Sigmoid colon (tissue), 7 donors: ENCODE results near the gene ENDOG. TPM values are rescaled to one million over a fixed set of nuclear protein-coding genes. Genes with fewer than 3 reads are reported as not detected.

ENCODE experiments used
- DNase-seq: peaks from one replicate; pipeline ENCODE4 v3.0.0-alpha.2; 2019
- H3K27ac ChIP-seq, 4 donors: fragments of 200-600 bp; sonication (generic); one replicate each; pipeline ENCODE4 v1.5.1; 2016 to 2019; ENCODE audit warnings: mild to moderate bottlenecking in 1 of 4
- H3K27me3 ChIP-seq, 3 donors: fragments of 200-600 bp; sonication (generic); one replicate each; pipeline ENCODE4 v1.5.1; 2019; ENCODE audit warnings: mild to moderate bottlenecking in 1 of 3
- H3K36me3 ChIP-seq, 4 donors: fragments of 200-600 bp; sonication (generic); one replicate each; pipeline ENCODE4 v1.5.1; 2016 to 2019
- H3K4me1 ChIP-seq, 4 donors: fragments of 200-600 bp; sonication (generic); one replicate each; pipeline ENCODE4 v1.5.1; 2017 to 2019
- H3K4me3 ChIP-seq, 4 donors: fragments of 200-600 bp; sonication (generic); one replicate each; pipeline ENCODE4 v1.5.1; 2017 to 2019; ENCODE audit warnings: mild to moderate bottlenecking in 2 of 4, moderate library complexity in 1 of 4
- H3K9me3 ChIP-seq, 4 donors: fragments of 200-600 bp in 3 of 4; sonication (generic) in 3 of 4; one replicate each; pipeline versions ENCODE4 v1.5.1 to v1.6.1; 2013 to 2019
- CTCF ChIP-seq, 4 experiments: fragments of 450-650 bp in 3 of 4; fragments of 200-600 bp in 1 of 4; IDR thresholded peaks; one replicate each; pipeline ENCODE4 v1.5.1; 2016 to 2019; ENCODE audit warnings: antibody characterized with exemption in 4 of 4, mild to moderate bottlenecking in 3 of 4, moderate library complexity in 2 of 4
- EP300 ChIP-seq, 4 donors: sonication (generic); formaldehyde crosslinking; IDR thresholded peaks; one replicate each; pipeline ENCODE4 v1.6.1; 2017; ENCODE audit warnings: antibody characterized with exemption in 4 of 4
- POLR2A ChIP-seq, 2 donors: fragments of 450-650 bp; IDR thresholded peaks; one replicate each; pipeline ENCODE4 v1.6.1; 2016; ENCODE audit warnings: antibody characterized with exemption in 2 of 2, mild to moderate bottlenecking in 2 of 2, moderate library complexity in 2 of 2
- POLR2AphosphoS5 ChIP-seq, 4 donors: sonication (generic); formaldehyde crosslinking; IDR thresholded peaks; one replicate each; pipeline ENCODE4 v1.6.1; 2017; ENCODE audit warnings: antibody characterized with exemption in 4 of 4
- WGBS, 2 donors: extraction: QIAGEN DNeasy Blood & Tissue Kit; methylation state at CpG; one replicate each; pipeline ENCODE4 v1.1.7; 2013; 5-methylcytosine and 5-hydroxymethylcytosine counted together
- intact Hi-C: fragments of 100-400 bp; cut with DNase I; formaldehyde crosslinking; loops from one replicate; pipeline ENCODE4 v1.15.1; 2023
- polyA plus RNA-seq, 3 donors: library from polyadenylated mRNA; stranded (reverse); fragments of 200-250 nt; gene quantifications; one replicate each; pipeline ENCODE4 v1.2.3, GENCODE V29; 2013
- total RNA-seq, 4 donors: library from RNA; depleted of rRNA; stranded (reverse); fragments of >200 nt; gene quantifications; one replicate each; pipeline ENCODE4 v1.1.0, GENCODE V29; 2016
- donor health status: healthy with polysubstance abuse.
- donor health status: Bipolar disorder and iron deficiency.
- donor health status: healthy.

The ENDOG gene
- total and polyA plus RNA-seq, 7 donors, result 5.9 to 49.0 (median 15.7) TPM

DNA sequence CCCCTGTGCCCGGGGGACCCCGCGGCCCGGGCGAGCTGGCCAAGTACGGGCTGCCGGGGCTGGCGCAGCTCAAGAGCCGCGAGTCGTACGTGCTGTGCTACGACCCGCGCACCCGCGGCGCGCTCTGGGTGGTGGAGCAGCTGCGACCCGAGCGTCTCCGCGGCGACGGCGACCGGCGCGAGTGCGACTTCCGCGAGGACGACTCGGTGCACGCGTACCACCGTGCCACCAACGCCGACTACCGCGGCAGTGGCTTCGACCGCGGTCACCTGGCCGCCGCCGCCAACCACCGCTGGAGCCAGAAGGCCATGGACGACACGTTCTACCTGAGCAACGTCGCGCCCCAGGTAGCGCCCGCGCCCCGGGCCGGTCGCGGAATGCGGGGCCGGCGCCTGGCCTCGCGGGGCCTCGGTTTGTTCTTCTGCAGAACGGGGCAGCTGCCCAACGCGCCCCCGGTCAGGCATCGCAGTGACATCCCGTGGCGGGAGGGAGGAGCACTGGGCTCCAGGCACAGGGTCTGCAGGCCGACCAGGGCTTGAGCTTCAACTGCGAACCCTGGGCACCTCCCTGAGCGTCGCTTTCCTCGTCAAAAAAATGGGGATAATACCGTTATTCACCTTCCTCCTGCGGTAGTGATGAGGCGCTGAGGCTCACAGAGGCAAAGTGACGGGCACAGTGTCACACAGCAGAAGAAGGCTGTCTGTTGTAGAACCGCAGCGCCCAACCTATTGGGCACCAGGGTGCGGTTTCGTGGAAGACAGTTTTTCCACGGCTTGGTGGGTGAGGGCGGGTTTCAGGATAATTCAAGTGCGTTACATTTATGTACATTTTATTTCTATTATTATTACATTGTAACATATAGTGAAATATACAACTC, 777 bp downstream of the ENDOG start:
- TF ChIP-seq POLR2A (IDR thresholded peaks at IDR 0.05) (no peak), EP300 (IDR thresholded peaks at IDR 0.05) (no peak), CTCF (IDR thresholded peaks at IDR 0.05) (no peak), POLR2AphosphoS5 (IDR thresholded peaks at IDR 0.05) (no peak)
- H3K27ac ChIP-seq, result peak overlapping the region; percentile 84 to 87 (median 86)
- no peaks in the 10 kb centered on the region for H3K27me3 ChIP-seq
- H3K4me1 ChIP-seq, result peaks cover 0 to 20% (median 18%) of the 10 kb centered on the region in 4 donors
- no peaks in the 10 kb centered on the region for H3K9me3 ChIP-seq
- intact Hi-C loops, result loop anchor here (5.0 kb wide), 1 partner anchor 267 kb away; the partner anchor contains the start of gene SPTAN1
- 5 to 9% methylated on average over 90 of the region's 90 CpGs for WGBS, 2 donors
- no peak for DNase-seq
- peaks cover 0 to 27% (median 9%) of the 10 kb centered on the region in 4 donors for H3K36me3 ChIP-seq
- peak overlapping the region; percentile 34 to 72 (median 58) for H3K4me3 ChIP-seq

DNA sequence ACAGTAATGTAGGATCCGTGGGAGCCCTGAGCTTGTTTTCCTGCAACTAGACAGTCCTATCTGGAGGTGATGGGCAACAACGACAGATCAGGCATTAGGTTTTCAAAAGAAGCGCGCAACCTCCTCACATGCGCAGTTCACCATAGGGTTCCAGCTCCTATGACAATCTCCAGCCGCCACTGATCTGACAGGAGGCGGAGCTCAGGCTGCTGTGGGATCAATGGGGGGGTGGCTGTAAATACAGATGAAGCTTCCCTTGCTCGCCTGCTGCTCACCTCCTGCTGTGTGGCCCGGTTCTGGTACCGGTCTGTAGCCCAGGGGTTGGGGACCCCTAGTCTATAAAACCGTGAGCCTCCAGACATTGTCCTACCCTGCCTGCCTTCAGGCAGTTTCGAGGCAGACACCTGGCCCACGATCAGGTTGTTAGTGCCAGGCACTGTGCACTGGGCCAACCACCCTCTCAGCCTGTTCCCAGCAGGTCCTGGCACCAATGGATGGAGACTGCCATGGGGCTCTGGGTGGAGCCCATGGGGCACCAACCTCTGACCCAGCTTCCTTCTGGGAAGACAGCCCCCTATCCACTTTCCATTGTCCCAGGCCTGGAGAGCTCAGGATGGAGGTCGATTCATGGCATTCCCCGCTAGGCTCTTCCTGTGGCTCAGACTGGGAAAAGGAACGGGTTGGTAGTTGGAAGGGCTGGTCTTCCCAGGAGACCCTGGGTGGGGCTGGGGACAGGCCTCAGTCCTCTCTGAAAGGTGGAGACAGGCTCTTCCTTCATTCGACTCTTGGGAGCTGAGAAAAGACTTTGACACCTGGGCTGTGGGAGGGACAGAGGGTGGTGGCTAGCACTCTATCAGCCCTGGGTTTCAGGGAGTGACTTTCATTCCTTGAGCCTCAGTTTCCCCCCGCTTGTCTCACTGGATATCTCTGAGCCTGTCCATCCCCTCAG, 1.7 kb downstream of the ENDOG start:
- Histone ChIP-seq H3K36me3 (peaks cover 0 to 36% (median 14%) of the 10 kb centered on the region in 4 donors), H3K27ac (peak overlapping the region; percentile 84 to 87 (median 86)), H3K27me3 (no peaks in the 10 kb centered on the region), H3K4me1 (peaks cover 0 to 20% (median 18%) of the 10 kb centered on the region in 4 donors), H3K4me3 (peak overlapping the region in 3 of 4 donors; percentile 57 to 72 (median 60)), H3K9me3 (no peaks in the 10 kb centered on the region)
- 73 to 79% methylated on average over 18 of the region's 18 CpGs for WGBS, 2 donors
- TF ChIP-seq POLR2A (IDR thresholded peaks at IDR 0.05) (no peak), EP300 (IDR thresholded peaks at IDR 0.05) (no peak), CTCF (IDR thresholded peaks at IDR 0.05) (no peak), POLR2AphosphoS5 (IDR thresholded peaks at IDR 0.05) (peak; percentile 76 to 92 (median 86))
- intact Hi-C loops, result loop anchor here (5.0 kb wide), 1 partner anchor 268 kb away; the partner anchor contains the start of gene SPTAN1
- DNase-seq, result peak; percentile 91

GRCh38 chr9:128820665-128821583, 2.6 kb downstream of the ENDOG start:
- no peak overlapping the region for H3K27ac ChIP-seq
- 90 to 92% methylated on average over 24 of the region's 24 CpGs for WGBS, 2 donors
- intact Hi-C loops, result no loop called here
- no peaks in the 10 kb centered on the region for H3K27me3 ChIP-seq
- TF ChIP-seq EP300 (IDR thresholded peaks at IDR 0.05) (no peak), POLR2AphosphoS5 (IDR thresholded peaks at IDR 0.05) (no peak), POLR2A (IDR thresholded peaks at IDR 0.05) (no peak), CTCF (IDR thresholded peaks at IDR 0.05) (no peak)
- DNase-seq, result no peak
- peaks cover 0 to 45% (median 17%) of the 10 kb centered on the region in 4 donors for H3K36me3 ChIP-seq
- no peaks in the 10 kb centered on the region for H3K9me3 ChIP-seq
- H3K4me1 ChIP-seq, result peaks cover 0 to 20% (median 18%) of the 10 kb centered on the region in 4 donors
- no peak overlapping the region for H3K4me3 ChIP-seq
